A549 (cell line): Measurements from ENCODE around the gene CH25H.

Experiments used
- CHD2 ChIP-seq: fragments of 150-350 bp; IDR thresholded peaks from 2 replicates; pipeline ENCODE4 v1.6.1; 2014; ENCODE audit warnings: low read length; ENCODE audit not compliant: partially characterized antibody
- CTCF ChIP-seq: fragments of >200 bp; sonication (Bioruptor Twin); formaldehyde crosslinking; IDR thresholded peaks from 3 replicates; pipeline ENCODE4 v1.5.1; 2016
- MAX ChIP-seq: IDR thresholded peaks from 2 replicates; pipeline ENCODE4 v1.6.1; 2012
- RFX5 ChIP-seq: fragments of 450-650 bp; IDR thresholded peaks from 2 replicates; pipeline ENCODE4 v1.7.1; 2014; ENCODE audit warnings: antibody characterized with exemption, mild to moderate bottlenecking, moderate library complexity
- ZSCAN20 ChIP-seq: fragments of 250-450 bp; sonication (Bioruptor Pico); IDR thresholded peaks from 2 replicates; pipeline ENCODE4 v1.8.0; 2022; ENCODE audit warnings: mild to moderate bottlenecking, moderate library complexity

GRCh38 chr10:89215511-89215910, 8.4 kb upstream of the CH25H start:
- no peak for TF ChIP-seq CTCF
- TF ChIP-seq RFX5, result no peak
- TF ChIP-seq MAX, result no peak
- TF ChIP-seq CHD2, result no peak
- TF ChIP-seq ZSCAN20 (CRISPR knock-in tag), result no peak
